ENCODE measurements around the gene TMCO5A. TPM values are rescaled to one million over a fixed set of nuclear protein-coding genes. Genes with fewer than 3 reads are reported as not detected.

The TMCO5A gene
- total RNA-seq, 1 donor: not detected

DNA sequence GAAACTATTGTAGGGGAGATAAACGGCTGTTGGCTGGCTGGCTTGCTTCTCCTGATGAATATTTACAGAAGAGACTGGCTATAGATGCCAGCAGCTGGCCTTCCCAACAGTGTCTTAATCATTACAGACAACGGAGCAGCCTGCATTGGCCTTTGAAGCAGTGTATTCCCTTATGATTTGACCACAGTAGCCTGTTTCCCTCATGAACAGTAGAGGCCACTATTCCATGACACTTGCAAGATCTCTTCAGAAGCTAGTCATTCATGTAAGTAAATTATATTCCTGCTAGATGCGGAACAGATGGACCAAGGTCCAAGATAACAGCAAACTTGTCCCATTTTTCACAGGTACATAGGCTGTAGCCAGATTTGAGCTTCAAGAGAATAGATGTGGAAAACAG, 47.3 kb downstream of the TMCO5A start:
- DNase-seq (ENCODE audit: low read depth): peak; percentile 59
- no peak overlapping the region for H3K4me3 ChIP-seq (ENCODE audit: low read depth, low read length)
- peak; percentile 57 for TF ChIP-seq CTCF (IDR thresholded peaks at IDR 0.05; ENCODE audit: insufficient read depth, low read depth, low read length)

DNA sequence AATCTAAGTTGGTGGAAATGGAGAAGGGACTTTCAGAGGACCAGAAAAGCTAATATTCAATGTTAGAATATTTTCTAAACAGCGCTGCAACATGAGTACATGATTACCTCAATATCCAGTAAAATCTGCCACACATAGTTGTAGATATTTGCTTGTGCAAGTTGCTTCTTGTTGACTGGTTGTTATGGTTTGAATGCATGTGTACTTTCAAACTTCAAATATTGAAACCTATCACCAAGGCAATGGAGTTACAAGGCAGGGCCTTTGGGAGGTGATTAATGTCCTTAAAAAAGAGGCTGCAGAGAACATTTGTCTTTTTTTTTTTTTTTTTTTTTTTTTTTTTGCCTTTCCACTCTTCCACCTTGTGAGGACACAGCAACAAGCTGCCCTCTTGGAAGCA, 49.9 kb downstream of the TMCO5A start:
- no peak overlapping the region for H3K4me3 ChIP-seq (ENCODE audit: low read depth, low read length)
- no peak for DNase-seq (ENCODE audit: low read depth)
- no peak for TF ChIP-seq CTCF (IDR thresholded peaks at IDR 0.05; ENCODE audit: insufficient read depth, low read depth, low read length)

- TF ChIP-seq CTCF (IDR thresholded peaks at IDR 0.05; ENCODE audit: insufficient read depth, low read depth, low read length): peak; percentile 69
- H3K4me3 ChIP-seq (ENCODE audit: low read depth, low read length): no peak overlapping the region
- peak; percentile 78 for DNase-seq (ENCODE audit: low read depth)
Observed at GRCh38 chr15:37995461-37996347, 61.3 kb downstream of the TMCO5A start.

All from fibroblast of villous mesenchyme (primary cell).